Mesenchymal stem cell (in vitro differentiated cells and primary cell): ENCODE results near the gene DMWD.
"Not testable (repeated sequence)": the region's sequence is repeated elsewhere in the genome, so short reads cannot be mapped to it uniquely, and the experiment has no call there.

Experiments
- DNase-seq: peaks from one replicate; pipeline ENCODE4 v3.0.0-alpha.2; 2013
- H2AFZ ChIP-seq: one replicate; pipeline ENCODE4 v1.6.1; 2013; ENCODE audit warnings: low read depth, mild to moderate bottlenecking, control low read depth, inconsistent platforms, low read length, moderate library complexity
- H2AK5ac ChIP-seq: 2 replicates; pipeline ENCODE4 v1.6.1; 2013; ENCODE audit warnings: low read length, moderate library complexity, mild to moderate bottlenecking, inconsistent platforms; ENCODE audit not compliant: severe bottlenecking
- H2BK120ac ChIP-seq: one replicate; pipeline ENCODE4 v1.6.1; 2013; ENCODE audit warnings: low read depth, mild to moderate bottlenecking, inconsistent platforms, low read length, moderate library complexity
- H2BK12ac ChIP-seq, 2 experiments: one replicate each; pipeline ENCODE4 v1.6.1; 2013; ENCODE audit warnings: inconsistent platforms in 2 of 2, low read length in 2 of 2, mild to moderate bottlenecking in 2 of 2, moderate library complexity in 2 of 2, control low read depth in 1 of 2
- H2BK15ac ChIP-seq: one replicate; pipeline ENCODE4 v1.6.1; 2013; ENCODE audit warnings: mild to moderate bottlenecking, low read depth, inconsistent platforms; ENCODE audit not compliant: poor library complexity, severe bottlenecking
- H2BK5ac ChIP-seq: 2 replicates; pipeline ENCODE4 v1.6.1; 2013; ENCODE audit warnings: low read depth, mild to moderate bottlenecking, low read length, control low read depth, inconsistent platforms; ENCODE audit not compliant: poor library complexity, severe bottlenecking
- H3K14ac ChIP-seq, 2 experiments: one replicate each; pipeline ENCODE4 v1.6.1; 2013; ENCODE audit warnings: inconsistent platforms in 2 of 2, low read length in 2 of 2, control low read depth in 1 of 2, mild to moderate bottlenecking in 1 of 2, moderate library complexity in 1 of 2
- H3K18ac ChIP-seq, 2 experiments: one replicate each; pipeline ENCODE4 v1.6.1; 2013; ENCODE audit warnings: inconsistent platforms in 2 of 2, low read length in 2 of 2, control low read depth in 1 of 2, low read depth in 1 of 2, mild to moderate bottlenecking in 1 of 2
- H3K23ac ChIP-seq, 2 experiments: one replicate each; pipeline ENCODE4 v1.6.1; 2013; ENCODE audit warnings: inconsistent platforms in 2 of 2, low read length in 2 of 2, mild to moderate bottlenecking in 2 of 2, moderate library complexity in 2 of 2, control low read depth in 1 of 2
- H3K27ac ChIP-seq: 2 replicates; pipeline ENCODE4 v1.5.1; 2013; ENCODE audit warnings: mild to moderate bottlenecking, moderate library complexity, low read length, control low read depth, inconsistent platforms; ENCODE audit not compliant: poor library complexity, severe bottlenecking
- H3K27me3 ChIP-seq, 2 experiments: 2 replicates each; pipeline versions ENCODE4 v1.6.1 to v1.7.0; 2013; ENCODE audit warnings: low read length in 2 of 2, mild to moderate bottlenecking in 2 of 2, moderate library complexity in 2 of 2, control low read depth in 1 of 2, inconsistent platforms in 1 of 2; ENCODE audit not compliant: control insufficient read depth in 1 of 2, insufficient read depth in 1 of 2
- H3K36me3 ChIP-seq, 2 experiments: 2 replicates each; pipeline versions ENCODE4 v1.6.1 to v1.7.0; 2013; ENCODE audit warnings: low read length in 2 of 2, control low read depth in 1 of 2, inconsistent platforms in 1 of 2, low read depth in 1 of 2, mild to moderate bottlenecking in 1 of 2; ENCODE audit not compliant: insufficient read depth in 2 of 2, control insufficient read depth in 1 of 2
- H3K4ac ChIP-seq, 2 experiments: one replicate each; pipeline ENCODE4 v1.6.1; 2013; ENCODE audit warnings: inconsistent platforms in 2 of 2, low read length in 2 of 2, mild to moderate bottlenecking in 2 of 2, moderate library complexity in 2 of 2, control low read depth in 1 of 2, low read depth in 1 of 2
- H3K4me1 ChIP-seq: 2 replicates; pipeline ENCODE4 v1.6.1; 2013; ENCODE audit warnings: low read depth, low read length, control low read depth; ENCODE audit not compliant: control insufficient read depth, insufficient read depth
- H3K4me2 ChIP-seq: 2 replicates; pipeline ENCODE4 v1.6.1; 2013; ENCODE audit warnings: low read length, mild to moderate bottlenecking, inconsistent platforms; ENCODE audit not compliant: poor library complexity, severe bottlenecking
- H3K4me3 ChIP-seq, 2 experiments: 2 replicates each; pipeline versions ENCODE4 v1.5.1 to v1.7.0; 2013; ENCODE audit warnings: low read length in 2 of 2, mild to moderate bottlenecking in 2 of 2, control low read depth in 1 of 2, low read depth in 1 of 2; ENCODE audit not compliant: insufficient read depth in 1 of 2
- H3K79me1 ChIP-seq: replicated peaks from 2 replicates; pipeline ENCODE4 v1.6.1; 2013; ENCODE audit warnings: mild to moderate bottlenecking, control low read depth, low read length, inconsistent platforms; ENCODE audit not compliant: poor library complexity, severe bottlenecking
- H3K9ac ChIP-seq: 2 replicates; pipeline ENCODE4 v1.7.0; 2013; ENCODE audit warnings: mild to moderate bottlenecking, low read length, moderate library complexity
- H3K9me3 ChIP-seq: 2 replicates; pipeline ENCODE4 v1.7.0; 2013; ENCODE audit warnings: mild to moderate bottlenecking, low read length; ENCODE audit not compliant: control insufficient read depth
- H4K8ac ChIP-seq: one replicate; pipeline ENCODE4 v1.6.1; 2013; ENCODE audit warnings: inconsistent platforms, mild to moderate bottlenecking, low read length, moderate library complexity
- H4K91ac ChIP-seq: one replicate; pipeline ENCODE4 v1.6.1; 2013; ENCODE audit warnings: mild to moderate bottlenecking, low read length, inconsistent platforms
- WGBS: methylation state at CpG from one replicate; pipeline ENCODE4 v1.1.7; 2013; ENCODE audit warnings: mixed read lengths; 5-methylcytosine and 5-hydroxymethylcytosine counted together

Gene DMWD

DNA sequence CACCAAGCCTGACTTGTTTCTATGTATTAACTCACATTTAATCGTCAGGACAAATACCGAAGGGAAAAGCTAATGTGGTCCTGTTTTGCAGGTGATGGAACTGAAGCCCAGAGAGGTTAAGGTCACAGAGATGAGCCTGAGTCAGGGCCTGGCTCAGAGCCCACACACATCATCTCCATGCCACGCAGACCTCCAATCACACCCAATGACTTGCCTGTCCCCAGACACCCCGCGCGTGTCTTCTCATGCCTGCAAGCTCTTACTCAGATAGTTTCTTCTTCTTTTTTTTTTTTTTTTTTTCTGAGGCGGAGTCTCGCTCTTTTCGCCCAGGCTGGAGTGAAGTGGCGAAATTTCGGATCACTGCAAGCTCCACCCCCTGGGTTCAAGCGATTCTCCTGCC is 40.0 kb downstream of the DMWD start:
- Histone ChIP-seq H2BK15ac (no peak overlapping the region), H4K91ac (no peak overlapping the region), H3K36me3 (no peaks in the 10 kb centered on the region), H3K9me3 (no peaks in the 10 kb centered on the region), H3K4me3 (no peak overlapping the region), H2BK120ac (no peak overlapping the region), H3K18ac (no peak overlapping the region), H3K79me1 (no peaks in the 10 kb centered on the region), H4K8ac (no peak overlapping the region), H3K4ac (no peak overlapping the region), H3K9ac (no peak overlapping the region), H2AFZ (no peak overlapping the region), H3K27me3 (peaks cover 0 to 4% of the 10 kb centered on the region in 2 experiments), H2AK5ac (no peak overlapping the region), H3K23ac (no peak overlapping the region), H3K27ac (no peak overlapping the region), H3K4me2 (no peak overlapping the region), H2BK5ac (no peak overlapping the region), H3K4me1 (peaks cover 4% of the 10 kb centered on the region), H2BK12ac (no peak overlapping the region), H3K14ac (no peak overlapping the region)
- 90% methylated on average over 6 of the region's 12 CpGs for WGBS
- no peak for DNase-seq

DNA sequence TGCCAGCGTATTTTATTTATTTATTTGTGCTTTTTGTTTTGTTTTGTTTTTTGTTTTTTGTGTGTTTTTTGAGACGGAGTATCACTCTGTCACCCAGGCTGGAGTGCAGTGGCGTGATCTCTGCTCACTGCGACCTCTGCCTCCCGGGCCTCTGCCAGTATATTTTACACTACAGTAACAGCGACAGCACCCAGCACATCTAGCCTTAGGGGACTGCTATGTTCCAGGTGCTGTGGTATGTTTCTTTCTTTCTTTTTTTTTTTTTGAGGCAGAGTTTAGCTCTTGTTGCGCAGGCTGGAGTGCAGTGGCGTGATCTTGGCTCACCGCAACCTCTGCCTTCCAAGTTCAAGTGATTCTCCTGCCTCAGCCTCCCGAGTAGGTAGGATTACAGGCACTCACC is 41.2 kb downstream of the DMWD start:
- not testable (repeated sequence) for H3K23ac ChIP-seq, H2AK5ac ChIP-seq, H3K36me3 ChIP-seq, H3K4me1 ChIP-seq, H3K4me2 ChIP-seq, H3K18ac ChIP-seq, H3K9me3 ChIP-seq, H3K14ac ChIP-seq, DNase-seq, H3K27me3 ChIP-seq, H2BK120ac ChIP-seq, H3K4me3 ChIP-seq, H4K8ac ChIP-seq, H3K79me1 ChIP-seq, H2AFZ ChIP-seq, H4K91ac ChIP-seq, H2BK12ac ChIP-seq, H3K27ac ChIP-seq, H2BK5ac ChIP-seq, H2BK15ac ChIP-seq, H3K9ac ChIP-seq, H3K4ac ChIP-seq
- WGBS: 91% methylated on average over 6 of the region's 10 CpGs

DNA sequence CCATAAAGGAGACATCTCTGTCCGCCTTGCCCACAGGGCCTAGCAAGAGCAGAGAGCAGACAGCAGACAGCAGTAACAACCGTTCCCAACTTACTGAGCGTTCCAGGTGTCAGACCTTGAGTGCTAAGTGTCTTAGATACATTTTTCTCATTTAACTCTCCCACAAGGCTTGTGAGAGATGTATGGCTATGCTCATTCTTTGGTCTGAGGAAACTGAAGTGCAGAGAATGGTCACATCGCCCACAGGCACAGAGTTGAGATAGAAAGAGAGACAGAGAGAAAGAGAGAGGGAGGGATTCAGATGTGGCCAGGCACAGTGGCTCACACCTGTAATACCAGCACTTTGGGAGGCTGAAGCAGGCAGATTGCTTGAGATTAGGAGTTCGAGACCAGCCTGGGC is 45.1 kb downstream of the DMWD start:
- H4K8ac ChIP-seq: no peak overlapping the region
- H2AK5ac ChIP-seq: no peak overlapping the region
- no peaks in the 10 kb centered on the region for H3K9me3 ChIP-seq
- no peak overlapping the region for H3K4me3 ChIP-seq
- H3K36me3 ChIP-seq: no peaks in the 10 kb centered on the region
- no peak for DNase-seq
- WGBS: 72% methylated on average over 3 of the region's 5 CpGs
- no peak overlapping the region for H3K23ac ChIP-seq
- no peak overlapping the region for H2BK15ac ChIP-seq
- H3K9ac ChIP-seq: no peak overlapping the region
- no peaks in the 10 kb centered on the region for H3K4me1 ChIP-seq
- no peak overlapping the region for H2AFZ ChIP-seq
- no peak overlapping the region for H3K14ac ChIP-seq
- H4K91ac ChIP-seq: no peak overlapping the region
- H2BK5ac ChIP-seq: no peak overlapping the region
- peaks cover 7 to 10% of the 10 kb centered on the region in 2 experiments for H3K27me3 ChIP-seq
- H3K4me2 ChIP-seq: no peak overlapping the region
- no peak overlapping the region for H2BK12ac ChIP-seq
- no peak overlapping the region for H3K18ac ChIP-seq
- no peak overlapping the region for H3K4ac ChIP-seq
- H3K27ac ChIP-seq: no peak overlapping the region
- no peaks in the 10 kb centered on the region for H3K79me1 ChIP-seq
- H2BK120ac ChIP-seq: no peak overlapping the region

DNA sequence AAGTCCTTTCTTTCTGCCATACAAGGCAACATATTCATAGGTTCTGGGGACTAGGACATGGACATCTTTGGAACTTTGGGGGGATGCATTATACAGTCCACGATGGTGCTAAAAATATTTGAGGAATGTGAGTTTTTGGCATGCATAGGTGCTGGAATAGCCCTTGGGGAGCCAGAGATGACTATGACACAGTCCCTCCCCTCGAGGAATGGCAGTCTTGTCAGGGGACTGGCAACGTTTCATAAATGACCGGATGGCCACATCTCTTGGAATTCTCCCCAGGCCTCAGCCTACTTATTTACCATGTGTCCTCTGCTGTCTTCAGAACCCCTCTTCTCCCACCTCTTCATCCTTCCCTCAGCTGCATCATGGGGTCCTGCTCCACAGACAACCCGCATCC is 45.8 kb downstream of the DMWD start:
- Histone ChIP-seq H3K23ac (no peak overlapping the region), H3K36me3 (no peaks in the 10 kb centered on the region), H3K4ac (peak overlapping the region in 1 of 2 experiments; percentile 51), H2BK15ac (no peak overlapping the region), H3K4me2 (no peak overlapping the region), H3K4me3 (no peak overlapping the region), H4K91ac (no peak overlapping the region), H3K79me1 (no peaks in the 10 kb centered on the region), H2BK120ac (no peak overlapping the region), H2AFZ (no peak overlapping the region), H3K27me3 (peaks cover 7 to 10% of the 10 kb centered on the region in 2 experiments), H3K4me1 (no peaks in the 10 kb centered on the region), H3K18ac (no peak overlapping the region), H3K9me3 (no peaks in the 10 kb centered on the region), H3K14ac (no peak overlapping the region), H3K27ac (no peak overlapping the region), H4K8ac (no peak overlapping the region), H2BK5ac (no peak overlapping the region), H2BK12ac (no peak overlapping the region), H3K9ac (no peak overlapping the region), H2AK5ac (no peak overlapping the region)
- no peak for DNase-seq
- 82% methylated on average over 5 of the region's 5 CpGs for WGBS
